ENCODE data around the gene BCL6.

Gene BCL6

GRCh38 chr3:187763850-187764648 is 18.8 kb upstream of the BCL6 start:
- H3K27me3 ChIP-seq (ENCODE audit: control insufficient read depth, insufficient read depth, low read length) = no peaks in the 10 kb centered on the region

GRCh38 chr3:187762792-187763191 is 17.5 kb upstream of the BCL6 start:
- no peaks in the 10 kb centered on the region for H3K4me1 ChIP-seq
- H2AFZ ChIP-seq = no peak overlapping the region
- H3K4me3 ChIP-seq (ENCODE audit: low read depth, low read length) = no peak overlapping the region
- H3K9ac ChIP-seq = no peak overlapping the region
- H3K27ac ChIP-seq = no peak overlapping the region
- TF ChIP-seq CTCF (IDR thresholded peaks at IDR 0.05) = no peak
- no peaks in the 10 kb centered on the region for H3K9me3 ChIP-seq (ENCODE audit: control insufficient read depth, low read length)
- no peak overlapping the region for H3K4me2 ChIP-seq (ENCODE audit: low read length)
- H3K27me3 ChIP-seq (ENCODE audit: control insufficient read depth, insufficient read depth, low read length) = no peaks in the 10 kb centered on the region
- no peaks in the 10 kb centered on the region for H3K79me2 ChIP-seq
- no peaks in the 10 kb centered on the region for H3K36me3 ChIP-seq (ENCODE audit: control insufficient read depth, insufficient read depth, low read length)

More at GRCh38 chr3:187763850-187764648, 18.8 kb upstream of the BCL6 start:
- no peak overlapping the region for H2AFZ ChIP-seq
- no peak overlapping the region for H3K4me3 ChIP-seq (ENCODE audit: low read depth, low read length)
- TF ChIP-seq CTCF (IDR thresholded peaks at IDR 0.05) = no peak
- H3K9ac ChIP-seq = no peak overlapping the region
- no peak overlapping the region for H3K4me2 ChIP-seq (ENCODE audit: low read length)
- no peaks in the 10 kb centered on the region for H3K4me1 ChIP-seq
- no peaks in the 10 kb centered on the region for H3K9me3 ChIP-seq (ENCODE audit: control insufficient read depth, low read length)
- H3K79me2 ChIP-seq = no peaks in the 10 kb centered on the region
- no peak overlapping the region for H3K27ac ChIP-seq
- no peaks in the 10 kb centered on the region for H3K36me3 ChIP-seq (ENCODE audit: control insufficient read depth, insufficient read depth, low read length)

GRCh38 chr3:187759601-187760000 is 14.3 kb upstream of the BCL6 start:
- no peak overlapping the region for H3K4me2 ChIP-seq (ENCODE audit: low read length)

GRCh38 chr3:187758318-187758955 is 13.2 kb upstream of the BCL6 start:
- H2AFZ ChIP-seq = no peak overlapping the region
- H3K9ac ChIP-seq = no peak overlapping the region
- no peak overlapping the region for H3K4me2 ChIP-seq (ENCODE audit: low read length)
- no peaks in the 10 kb centered on the region for H3K36me3 ChIP-seq (ENCODE audit: control insufficient read depth, insufficient read depth, low read length)
- H3K9me3 ChIP-seq (ENCODE audit: control insufficient read depth, low read length) = no peaks in the 10 kb centered on the region
- H3K27ac ChIP-seq = no peak overlapping the region
- H3K4me1 ChIP-seq = no peaks in the 10 kb centered on the region
- no peak overlapping the region for H3K4me3 ChIP-seq (ENCODE audit: low read depth, low read length)
- no peaks in the 10 kb centered on the region for H3K79me2 ChIP-seq
- no peaks in the 10 kb centered on the region for H3K27me3 ChIP-seq (ENCODE audit: control insufficient read depth, insufficient read depth, low read length)
- no peak for TF ChIP-seq CTCF (IDR thresholded peaks at IDR 0.05)

More at GRCh38 chr3:187759601-187760000, 14.3 kb upstream of the BCL6 start:
- no peak overlapping the region for H3K27ac ChIP-seq
- no peaks in the 10 kb centered on the region for H3K4me1 ChIP-seq
- no peaks in the 10 kb centered on the region for H3K79me2 ChIP-seq
- TF ChIP-seq CTCF (IDR thresholded peaks at IDR 0.05) = no peak
- no peak overlapping the region for H2AFZ ChIP-seq
- H3K27me3 ChIP-seq (ENCODE audit: control insufficient read depth, insufficient read depth, low read length) = no peaks in the 10 kb centered on the region
- H3K4me3 ChIP-seq (ENCODE audit: low read depth, low read length) = no peak overlapping the region
- no peaks in the 10 kb centered on the region for H3K9me3 ChIP-seq (ENCODE audit: control insufficient read depth, low read length)
- H3K9ac ChIP-seq = no peak overlapping the region
- H3K36me3 ChIP-seq (ENCODE audit: control insufficient read depth, insufficient read depth, low read length) = no peaks in the 10 kb centered on the region
